GM18861 (cell line): ENCODE data around the gene PLPPR5.

Source experiments
- ATAC-seq: cut with Tn5 transposase; IDR thresholded peaks from one replicate; pipeline ENCODE4 v1.9.1; 2021; ENCODE audit not compliant: unreplicated experiment

Gene PLPPR5

DNA sequence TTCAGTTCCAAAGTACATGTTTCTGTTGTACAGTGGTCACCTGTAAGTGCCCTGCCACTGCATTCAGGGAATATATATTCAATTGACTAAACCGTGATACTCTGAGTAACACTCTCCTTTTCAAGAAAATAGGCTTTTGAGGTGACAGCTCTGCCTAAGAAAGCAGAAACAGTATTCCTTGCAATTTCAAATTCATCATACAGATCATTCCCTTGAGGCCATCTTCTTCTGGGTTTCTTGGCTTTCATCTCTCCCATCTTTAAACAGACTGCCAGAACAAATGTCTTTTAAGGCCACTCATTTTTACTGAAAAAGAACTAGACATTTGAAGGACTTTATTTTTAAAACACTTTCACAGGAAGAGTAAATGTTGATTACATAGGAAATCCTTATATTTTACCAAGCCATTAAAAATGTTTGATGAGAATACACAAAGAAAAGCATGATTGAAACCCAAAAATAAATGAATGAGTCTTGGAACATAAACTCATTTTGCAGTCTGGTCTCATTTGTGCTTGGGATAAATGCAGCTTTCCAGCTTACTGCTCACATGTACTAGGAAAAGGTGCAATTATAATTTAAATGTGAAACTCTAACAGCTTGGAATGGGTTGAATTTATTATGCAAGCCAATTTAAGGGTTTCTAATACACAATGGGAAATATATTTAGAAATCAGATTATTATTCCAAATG is 34.7 kb downstream of the PLPPR5 start:
- no peak for ATAC-seq

GRCh38 chr1:98967122-98967521 is 37.5 kb downstream of the PLPPR5 start:
- ATAC-seq: no peak

GRCh38 chr1:98965394-98965793 is 39.3 kb downstream of the PLPPR5 start:
- no peak for ATAC-seq

DNA sequence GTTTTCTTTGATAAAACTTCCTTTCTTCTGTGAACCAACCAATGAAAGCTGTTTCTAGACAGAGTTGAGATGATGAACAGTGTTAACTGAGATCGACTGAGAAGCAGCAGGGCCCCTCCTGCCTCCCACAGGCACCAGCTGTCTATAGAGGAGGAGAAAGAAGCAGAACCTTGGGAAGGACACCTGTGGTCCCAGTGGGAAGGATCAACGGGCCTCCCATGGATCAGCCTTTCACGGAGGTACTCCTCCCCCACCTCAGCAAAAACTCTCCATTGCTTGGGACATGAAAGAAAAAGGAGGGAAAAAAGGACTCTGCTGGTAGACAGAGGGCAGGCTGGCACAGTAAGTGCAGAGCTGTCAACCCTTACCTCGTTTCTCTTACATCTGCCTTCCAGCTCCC is 40.5 kb downstream of the PLPPR5 start:
- ATAC-seq: no peak

DNA sequence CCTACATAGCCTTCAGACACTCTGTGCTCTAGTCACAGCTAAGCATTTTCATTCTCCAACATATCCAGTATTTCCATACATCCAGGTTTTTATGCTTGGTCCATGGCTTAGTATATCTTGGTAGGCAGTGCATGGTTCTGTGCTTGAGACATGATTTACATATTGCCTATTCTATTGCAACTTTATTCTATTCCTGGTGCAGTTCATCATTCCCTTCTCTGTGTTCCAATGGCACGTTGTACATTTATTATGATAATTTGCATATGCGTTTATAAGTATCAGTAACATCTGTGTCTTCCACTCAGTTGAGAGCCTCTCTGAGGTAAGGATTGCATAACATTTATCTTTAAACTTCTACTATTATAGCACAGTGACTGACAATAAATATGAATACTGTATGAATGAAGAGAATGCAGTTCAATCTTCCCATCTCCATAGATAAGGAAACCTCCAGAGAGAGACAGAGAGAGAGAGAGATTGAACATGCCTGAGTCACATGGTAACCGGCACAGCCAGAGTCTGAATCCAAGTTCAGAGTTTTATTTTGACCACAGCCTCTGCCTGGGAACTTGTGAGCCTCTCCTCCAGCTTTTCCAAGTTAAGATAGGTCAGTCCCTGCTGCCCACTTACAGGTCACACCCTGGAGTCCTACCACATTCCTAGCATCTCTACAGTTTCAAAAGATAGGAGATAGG is 41.5 kb downstream of the PLPPR5 start:
- ATAC-seq: no peak

GRCh38 chr1:98962156-98962555 is 42.5 kb downstream of the PLPPR5 start:
- no peak for ATAC-seq

GRCh38 chr1:98949621-98950020 is 55.0 kb downstream of the PLPPR5 start:
- ATAC-seq: no peak

DNA sequence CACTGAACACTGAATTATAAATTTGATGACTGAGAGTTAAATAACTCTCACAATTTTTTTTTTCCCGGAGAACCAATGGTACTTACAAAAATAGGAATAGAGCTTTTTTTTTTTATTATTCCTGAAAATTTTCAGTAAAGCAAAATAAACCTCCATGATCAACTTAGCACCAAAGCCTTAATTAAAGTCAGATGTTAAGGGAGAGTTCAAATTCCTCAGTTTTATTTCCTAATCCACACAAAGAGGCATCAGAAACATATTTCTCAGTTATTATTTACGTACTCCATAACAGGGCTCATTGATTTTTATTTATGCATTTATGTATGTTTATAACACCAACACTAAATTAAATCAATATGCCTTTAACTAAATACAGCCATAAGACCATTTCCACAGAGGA is 55.5 kb downstream of the PLPPR5 start:
- no peak for ATAC-seq

DNA sequence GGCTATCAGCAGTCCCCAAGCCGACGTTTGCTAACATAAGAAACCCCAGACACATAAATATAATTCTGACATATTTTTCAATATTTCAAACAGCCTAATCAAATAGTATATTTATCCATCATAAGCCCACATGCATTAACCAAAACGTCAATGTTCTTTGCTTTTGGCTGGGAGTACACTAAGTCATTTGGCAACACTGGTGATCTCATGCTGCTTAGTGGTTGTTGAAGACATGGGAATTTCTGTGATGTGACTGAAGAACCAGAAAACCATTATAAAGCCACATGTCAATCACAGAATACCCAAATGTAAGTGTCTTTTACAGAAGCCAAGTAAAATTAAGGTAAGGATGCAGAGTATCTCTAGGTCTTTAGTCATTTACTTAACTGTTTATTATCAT is 57.6 kb downstream of the PLPPR5 start:
- ATAC-seq: no peak

GRCh38 chr1:98940722-98941079 is 64.0 kb downstream of the PLPPR5 start:
- no peak for ATAC-seq

DNA sequence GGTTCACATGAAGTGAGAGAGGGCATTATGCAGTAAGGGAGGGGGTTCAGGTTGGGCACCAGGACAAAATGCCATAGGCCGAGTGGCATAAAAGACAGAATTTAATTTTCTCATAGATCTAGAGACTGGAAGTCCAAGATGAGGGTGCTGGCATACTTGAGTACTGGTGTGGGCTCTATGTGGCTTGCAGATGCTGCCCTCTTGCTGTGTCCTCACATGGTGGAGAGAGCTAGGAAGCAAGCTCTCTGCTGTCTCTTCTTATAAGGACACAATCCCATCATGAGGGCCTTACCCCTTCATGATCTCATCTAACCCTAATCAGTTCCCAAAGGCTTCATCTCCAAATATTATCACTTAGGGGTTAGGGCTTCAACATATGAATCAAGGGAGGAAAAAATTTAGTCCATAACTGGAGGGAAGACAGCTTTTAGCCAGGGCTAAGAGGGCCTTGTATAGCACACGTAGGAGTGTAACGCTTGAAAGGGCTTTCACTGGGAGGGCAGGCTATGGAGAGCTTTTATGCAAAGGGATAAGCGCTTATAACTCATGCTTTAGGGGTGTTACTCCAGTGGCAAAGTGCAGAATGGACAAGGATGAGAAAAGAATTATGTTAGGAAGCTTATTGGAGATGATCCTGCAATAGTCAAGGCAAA is 64.5 kb downstream of the PLPPR5 start:
- ATAC-seq: no peak

DNA sequence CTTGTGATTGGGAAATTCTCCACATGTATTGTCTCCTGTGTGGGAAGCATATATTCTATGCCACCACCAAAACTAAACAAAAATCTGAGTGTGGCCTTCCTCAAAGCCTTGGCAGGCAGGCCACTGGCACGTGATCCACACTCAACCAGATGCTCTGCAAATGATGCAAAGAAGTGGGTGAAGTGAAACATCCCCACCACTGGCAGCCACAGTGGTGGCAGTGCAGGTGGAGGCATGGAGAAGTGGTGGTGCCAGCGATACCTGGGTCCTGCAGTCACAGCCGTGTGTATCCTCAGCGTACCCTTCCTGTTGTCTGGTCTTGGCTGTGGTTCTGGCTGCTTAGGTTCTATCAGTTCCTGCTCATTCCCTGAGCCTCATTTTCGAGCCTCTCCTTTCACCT is 65.2 kb downstream of the PLPPR5 start:
- ATAC-seq: no peak

DNA sequence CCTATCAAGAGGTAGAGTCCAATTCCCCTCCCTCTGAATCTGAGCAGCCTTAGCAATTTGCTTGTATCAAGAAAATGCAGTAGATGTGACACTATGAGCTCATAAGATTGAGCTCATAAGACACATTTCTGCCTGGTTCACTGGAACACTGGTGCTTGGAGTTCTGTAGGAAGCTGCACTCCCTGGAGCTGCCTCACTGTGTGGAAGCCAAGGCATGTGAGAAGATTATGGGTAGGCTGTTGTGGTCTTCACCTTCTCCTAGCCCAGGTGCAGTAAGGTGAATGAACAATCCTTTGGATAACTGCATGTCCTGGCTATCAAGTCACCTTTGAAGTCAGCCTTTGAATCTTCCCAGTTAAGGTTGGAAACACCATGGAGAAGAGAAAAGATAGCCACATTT is 67.3 kb downstream of the PLPPR5 start:
- ATAC-seq: no peak

DNA sequence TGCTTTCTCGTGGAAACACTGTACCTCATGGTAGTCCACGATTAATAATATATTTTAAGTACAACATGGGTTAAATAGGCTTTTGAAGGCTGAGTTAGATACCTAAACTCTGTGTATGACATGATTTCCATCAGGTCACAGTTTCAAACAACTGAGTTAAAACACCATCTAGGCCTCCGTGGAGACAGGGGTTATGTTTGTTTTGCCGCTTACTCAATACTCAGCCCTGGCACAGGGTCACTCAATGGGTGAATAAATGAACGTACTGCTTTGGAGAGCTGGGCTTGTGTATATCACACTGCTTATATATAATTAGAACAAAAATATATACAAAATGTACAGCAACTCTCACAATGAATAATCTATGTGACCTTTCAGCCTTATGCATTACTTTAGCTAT is 72.5 kb downstream of the PLPPR5 start:
- ATAC-seq: no peak

DNA sequence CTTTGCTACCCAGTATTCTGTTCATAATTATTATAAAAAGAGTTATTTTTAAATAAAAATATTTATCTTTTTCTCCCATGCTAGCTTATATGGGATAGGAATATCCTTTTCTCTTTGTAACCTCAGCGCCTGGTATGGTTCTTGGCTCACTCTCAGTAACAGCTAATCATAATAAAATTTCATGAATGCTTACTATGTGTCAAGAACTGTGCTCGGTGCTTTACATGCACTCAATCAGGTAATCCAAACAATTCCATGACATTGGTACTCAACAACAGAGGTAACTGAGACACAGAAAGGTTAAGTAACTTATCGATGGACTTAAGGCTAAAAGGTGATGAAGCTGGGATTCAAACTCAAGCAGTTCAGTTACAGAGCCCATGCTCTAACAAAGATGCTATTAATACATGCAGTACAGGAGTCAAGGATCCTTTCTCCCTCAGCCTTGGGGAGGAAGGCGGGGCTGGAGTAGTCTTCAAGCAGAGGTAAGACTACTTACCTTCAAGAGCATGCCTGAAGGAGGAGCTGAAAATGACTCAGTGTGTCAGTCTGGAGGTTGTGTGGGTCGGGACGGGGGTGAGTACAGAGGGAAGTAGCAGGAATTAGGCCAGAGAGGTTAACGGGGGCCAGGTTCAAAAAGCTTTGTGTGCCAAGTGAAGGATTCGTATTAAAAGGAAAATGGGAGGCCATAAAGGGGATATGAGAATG is 73.4 kb downstream of the PLPPR5 start:
- no peak for ATAC-seq

GRCh38 chr1:98929437-98929836 is 75.2 kb downstream of the PLPPR5 start:
- ATAC-seq: no peak

- no peak for ATAC-seq
Observed at GRCh38 chr1:98926597-98926996, 78.1 kb downstream of the PLPPR5 start.

- ATAC-seq: no peak
Observed at GRCh38 chr1:98924977-98925376, 79.7 kb downstream of the PLPPR5 start.

- no peak for ATAC-seq
Observed at GRCh38 chr1:98923667-98924066, 81.0 kb downstream of the PLPPR5 start.

DNA sequence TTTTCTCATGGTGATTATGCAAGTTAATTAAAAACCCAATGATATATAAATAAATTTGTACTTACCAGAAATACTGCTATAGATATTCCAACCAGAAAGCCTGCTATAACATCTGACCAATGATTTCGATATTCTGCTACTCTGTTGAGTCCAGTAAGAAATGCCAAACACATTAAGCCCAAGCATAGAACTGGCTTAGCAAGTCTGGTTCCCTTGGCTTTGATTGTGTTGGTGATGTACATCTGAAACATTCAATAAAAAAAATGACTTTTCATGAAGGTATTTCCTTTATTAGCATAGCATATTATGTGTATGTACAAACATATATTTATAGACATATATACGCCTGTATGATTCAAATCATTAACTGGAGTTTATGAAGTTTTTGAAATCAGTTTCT is 82.8 kb downstream of the PLPPR5 start:
- no peak for ATAC-seq

DNA sequence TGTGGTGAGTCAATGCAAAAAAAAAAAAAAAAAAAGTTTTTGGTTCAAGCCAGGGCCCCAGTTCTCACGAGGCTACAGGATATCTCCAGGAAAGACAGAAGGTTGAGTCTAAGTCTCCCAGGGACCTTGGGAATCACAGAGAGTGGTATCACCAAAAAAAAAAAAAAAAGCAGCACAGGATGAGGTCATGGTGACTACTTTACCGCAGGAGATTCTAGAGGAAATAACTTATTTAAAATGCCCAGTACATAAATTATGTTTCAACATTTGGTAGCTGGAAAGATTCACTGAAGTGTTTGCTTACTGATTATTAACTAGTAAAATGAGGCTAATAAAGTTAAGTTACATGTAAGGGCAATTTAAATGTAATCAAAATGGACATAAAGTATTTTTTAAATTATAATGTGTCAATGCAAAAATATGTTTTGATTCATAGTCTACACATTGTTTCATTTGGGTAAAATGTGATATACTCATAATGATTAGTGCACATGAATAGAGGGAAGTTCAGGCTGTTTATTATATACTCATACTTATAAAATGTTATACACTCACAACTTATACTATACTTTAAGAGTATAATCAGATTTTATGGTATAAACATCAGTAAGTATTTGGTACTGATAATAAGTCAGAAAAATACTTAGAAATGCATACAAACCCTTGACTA is 84.1 kb downstream of the PLPPR5 start:
- ATAC-seq: no peak
